HG02884 (cell line): ENCODE results near the gene TMEM107.

Source experiments
- ATAC-seq: cut with Tn5 transposase; IDR thresholded peaks from one replicate; pipeline ENCODE4 v1.9.1; 2021; ENCODE audit warnings: mild to moderate bottlenecking, moderate library complexity; ENCODE audit not compliant: unreplicated experiment

Gene TMEM107

GRCh38 chr17:8138672-8139371 lies 37.4 kb downstream of the TMEM107 start:
- peak; percentile 93 for ATAC-seq

GRCh38 chr17:8138374-8138671 lies 37.9 kb downstream of the TMEM107 start:
- no peak for ATAC-seq

- no peak for ATAC-seq
These were observed 38.4 kb downstream of the TMEM107 start for GRCh38 chr17:8137645-8138373.

GRCh38 chr17:8133941-8134340 lies 42.2 kb downstream of the TMEM107 start:
- ATAC-seq: no peak

DNA sequence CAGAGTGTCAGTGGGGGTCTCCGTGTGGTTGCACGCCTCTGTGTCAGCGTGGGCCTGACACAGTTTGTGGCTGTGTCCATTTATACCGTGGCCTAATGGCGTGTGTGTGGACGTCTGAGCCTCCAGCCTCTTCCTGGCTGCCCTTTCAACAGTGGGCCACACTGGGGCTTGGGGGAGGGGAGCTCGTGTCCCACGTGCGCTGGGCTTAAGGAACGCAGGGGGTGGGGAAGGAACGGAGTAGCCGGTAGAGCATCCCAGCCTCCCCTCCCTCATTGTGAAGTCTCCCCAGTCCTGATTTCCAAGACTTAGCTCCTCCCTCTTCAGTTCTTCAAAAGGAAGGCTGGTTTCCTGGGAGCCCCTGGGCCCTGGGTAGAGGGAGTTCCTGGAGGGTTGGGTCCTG lies 42.8 kb downstream of the TMEM107 start:
- ATAC-seq: no peak

DNA sequence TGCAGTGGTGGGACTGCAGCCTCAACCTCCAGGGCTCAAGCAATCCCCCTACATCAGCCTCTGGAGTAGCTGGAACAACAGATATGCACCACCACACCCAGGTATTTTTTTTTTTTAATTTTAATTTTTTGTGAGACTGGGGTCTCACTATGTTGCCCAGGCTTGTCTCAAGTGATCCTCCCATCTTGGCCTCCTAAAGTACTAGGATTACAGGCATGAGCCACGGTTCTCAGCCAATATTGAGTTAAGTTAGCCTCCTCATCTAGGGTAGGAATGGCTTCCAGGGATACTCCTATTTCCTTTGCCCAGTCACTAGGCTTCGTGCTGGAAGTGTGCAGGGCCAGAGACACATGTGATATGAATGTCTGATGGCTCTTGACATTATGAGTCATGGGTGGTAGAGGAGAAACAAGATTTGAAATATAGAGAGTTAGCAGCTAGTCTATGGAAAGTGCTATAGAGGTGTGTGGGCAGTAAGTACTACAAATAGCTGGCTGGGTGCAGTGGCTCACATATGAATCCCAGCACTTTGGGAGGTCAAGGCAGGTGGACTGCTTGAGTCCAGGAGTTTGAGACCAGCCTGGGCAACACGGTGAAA lies 44.2 kb downstream of the TMEM107 start:
- ATAC-seq: no peak

DNA sequence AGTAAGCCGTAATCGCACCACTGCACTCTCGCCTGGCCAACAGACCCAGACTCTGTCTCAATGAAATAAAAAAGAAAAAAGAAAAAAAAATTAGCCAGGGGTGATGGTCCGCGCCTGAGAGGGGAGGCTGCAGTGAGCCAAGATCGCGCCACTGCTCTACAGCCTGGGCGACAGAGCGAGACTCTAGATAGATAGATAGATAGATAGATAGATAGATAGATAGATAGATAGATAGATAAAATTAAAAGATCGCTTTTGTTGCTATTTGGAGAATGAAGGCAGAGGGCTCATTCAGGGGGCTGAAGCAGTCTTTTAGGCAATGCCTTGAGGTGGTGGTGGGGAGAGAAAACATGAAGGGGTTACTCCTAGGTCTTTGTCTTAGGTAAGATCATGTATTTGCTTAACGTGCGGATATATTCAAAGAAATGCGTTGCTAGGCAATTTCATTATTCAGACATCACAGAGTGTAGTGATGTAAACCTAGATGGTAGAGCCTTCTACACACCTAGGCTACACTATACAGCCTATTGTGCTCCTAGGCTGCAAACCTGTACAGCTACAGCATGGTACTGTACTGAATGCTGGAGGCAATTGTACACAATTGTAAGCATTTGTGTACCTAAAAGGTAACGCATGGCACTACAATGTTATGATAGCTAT lies 47.9 kb downstream of the TMEM107 start:
- ATAC-seq: no peak

DNA sequence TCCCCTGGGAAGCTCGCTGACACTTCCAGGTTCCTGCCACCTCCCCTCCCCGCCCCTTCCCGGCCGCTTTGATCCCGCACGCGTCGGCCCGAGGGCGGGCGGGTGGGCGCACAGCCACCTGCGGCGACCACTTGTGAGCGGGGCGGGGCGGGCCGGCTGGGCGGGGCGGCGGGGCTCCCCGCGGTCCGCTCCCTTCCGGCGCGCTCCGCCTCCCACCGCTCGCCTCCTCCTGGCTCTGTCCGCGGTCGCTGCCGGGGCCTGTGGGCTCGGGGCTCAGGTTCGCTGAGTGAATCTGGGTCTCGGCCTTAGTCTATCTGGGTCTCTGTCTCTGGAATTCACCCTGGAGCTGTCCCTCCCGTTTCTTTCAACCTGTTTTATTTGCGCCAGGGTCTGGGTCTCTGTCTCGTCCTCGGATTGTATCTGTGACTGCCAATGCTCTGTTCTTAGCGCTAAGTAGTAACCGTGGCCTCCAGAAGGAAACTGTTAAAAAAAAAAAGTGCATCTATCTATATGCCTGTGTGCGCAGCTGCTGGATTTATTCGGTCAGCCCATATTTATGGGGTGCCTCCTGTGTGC lies 49.6 kb downstream of the TMEM107 start:
- no peak for ATAC-seq

DNA sequence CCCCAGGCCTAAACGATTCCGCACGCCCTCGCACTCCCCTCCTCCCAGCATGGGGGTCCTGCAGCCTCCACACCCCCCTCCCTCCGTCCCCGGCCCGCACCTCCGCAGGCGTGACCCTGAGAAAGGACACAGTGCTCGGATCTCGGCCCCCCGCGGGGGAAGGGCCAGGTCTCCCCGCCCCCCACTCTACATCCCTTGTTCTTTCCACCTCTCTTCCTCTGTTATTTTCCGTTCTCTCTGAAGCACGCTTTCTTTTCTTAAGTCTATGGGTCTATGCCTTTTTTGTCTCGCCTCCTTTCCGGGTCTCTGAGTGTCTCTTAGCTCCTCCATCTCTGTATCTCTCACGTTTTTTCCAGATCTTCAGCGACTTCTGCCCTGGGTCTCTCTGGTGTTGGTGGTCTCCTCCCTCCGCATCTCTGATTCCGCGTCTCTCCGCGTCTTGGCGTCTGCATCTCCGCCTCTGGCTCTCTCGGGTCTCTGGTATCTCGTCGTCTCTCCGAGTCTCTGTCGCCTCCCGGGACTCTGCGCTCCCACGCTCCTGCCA lies 50.2 kb downstream of the TMEM107 start:
- ATAC-seq: no peak

GRCh38 chr17:8125154-8125946 lies 50.8 kb downstream of the TMEM107 start:
- no peak for ATAC-seq

DNA sequence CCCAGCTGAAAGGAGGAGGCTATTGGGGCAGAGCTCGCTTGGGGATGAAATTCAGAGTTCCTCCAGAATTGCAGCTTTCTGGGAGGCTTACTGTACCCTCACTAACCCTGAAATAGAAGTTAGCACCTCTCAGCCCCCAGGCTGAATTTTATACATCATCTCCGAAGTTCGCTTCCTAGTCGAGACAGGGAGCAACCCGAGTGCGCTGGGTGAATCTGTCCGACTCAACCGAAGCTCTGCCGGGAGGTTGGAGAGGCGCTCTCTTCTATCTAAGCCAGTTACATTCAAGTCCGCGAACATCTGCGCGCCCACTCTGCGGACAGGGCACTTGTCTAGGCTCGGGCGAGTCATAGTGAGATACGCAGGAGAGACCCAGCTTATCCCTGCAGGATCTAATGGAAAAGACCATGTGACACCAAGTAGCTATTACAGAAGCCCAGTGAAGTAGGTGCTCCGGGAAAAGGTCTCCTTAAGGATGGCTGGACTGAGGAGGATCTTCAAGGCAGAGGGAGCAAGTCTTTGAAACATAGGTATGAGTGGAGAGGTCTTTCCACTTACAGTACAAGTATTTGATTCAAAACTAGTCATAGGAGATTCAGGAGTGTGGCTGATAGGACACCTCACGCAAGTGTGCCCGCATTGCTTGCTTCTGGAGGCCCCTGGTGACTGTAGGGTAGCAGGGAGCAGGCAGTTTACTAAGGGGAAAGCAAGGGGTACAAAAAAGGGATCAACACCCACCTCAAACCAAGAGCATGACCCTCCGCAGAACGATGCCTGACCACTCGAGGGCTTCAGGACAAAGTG lies 51.6 kb downstream of the TMEM107 start:
- no peak for ATAC-seq

- ATAC-seq: no peak
These were observed 52.4 kb downstream of the TMEM107 start, which contains the start of gene HES7 for GRCh38 chr17:8123695-8124349. TSS of gene HES7 (minus strand) at chr17:8124106. CDS start at chr17:8124084, 22 bp downstream.

- ATAC-seq: no peak
These were observed 53.1 kb downstream of the TMEM107 start for GRCh38 chr17:8122924-8123694.
